GM12891 (cell line): ENCODE measurements around the gene ADAM10.

Experiments used
- POLR2A ChIP-seq: IDR thresholded peaks from 2 replicates; pipeline ENCODE4 v1.6.1; 2011; ENCODE audit warnings: low read depth, low read length, control low read depth
- POLR2AphosphoS5 ChIP-seq: IDR thresholded peaks from 2 replicates; pipeline ENCODE4 v1.6.1; 2011; ENCODE audit warnings: low read depth, low read length, control low read depth
- TAF1 ChIP-seq: IDR thresholded peaks from 2 replicates; pipeline ENCODE4 v1.6.1; 2011; ENCODE audit warnings: low read depth, low read length, control low read depth

- TF ChIP-seq TAF1 (no peak), POLR2A (no peak), POLR2AphosphoS5 (no peak)
Measured at GRCh38 chr15:58562135-58562534, 187.4 kb downstream of the ADAM10 start.
